Effector memory CD4-positive, alpha-beta T cell (primary cell): ENCODE data around the gene TM9SF1.

ENCODE experiments used
- DNase-seq, 3 donors: peaks; one replicate each; pipeline ENCODE4 v3.0.0-alpha.2; 2020
- H3K27ac ChIP-seq: 2 replicates; pipeline ENCODE4 v1.7.0; 2013; ENCODE audit warnings: mild to moderate bottlenecking, low read length, moderate library complexity; ENCODE audit not compliant: insufficient read depth, poor library complexity, severe bottlenecking
- H3K27me3 ChIP-seq: replicated peaks from 2 replicates; pipeline ENCODE4 v1.7.0; 2013; ENCODE audit warnings: mild to moderate bottlenecking, low read length; ENCODE audit not compliant: insufficient read depth, control insufficient read depth, poor library complexity, severe bottlenecking
- H3K36me3 ChIP-seq: 2 replicates; pipeline ENCODE4 v1.7.0; 2013; ENCODE audit warnings: mild to moderate bottlenecking, low read length, moderate library complexity; ENCODE audit not compliant: control insufficient read depth, insufficient read depth
- H3K4me1 ChIP-seq: 2 replicates; pipeline ENCODE4 v1.7.0; 2013; ENCODE audit warnings: low read length, mild to moderate bottlenecking; ENCODE audit not compliant: control insufficient read depth, insufficient read depth, poor library complexity, severe bottlenecking
- H3K4me3 ChIP-seq: 2 replicates; pipeline ENCODE4 v1.7.0; 2013; ENCODE audit warnings: low read length, low read depth, mild to moderate bottlenecking; ENCODE audit not compliant: insufficient read depth, poor library complexity, severe bottlenecking
- H3K9me3 ChIP-seq: 2 replicates; pipeline ENCODE4 v1.7.0; 2013; ENCODE audit warnings: mild to moderate bottlenecking, low read length, moderate library complexity; ENCODE audit not compliant: control insufficient read depth

Gene TM9SF1

GRCh38 chr14:24145219-24145618, 50.0 kb downstream of the TM9SF1 start:
- Histone ChIP-seq H3K4me1 (peaks cover 38% of the 10 kb centered on the region), H3K27me3 (no peaks in the 10 kb centered on the region), H3K9me3 (no peaks in the 10 kb centered on the region), H3K4me3 (no peak overlapping the region), H3K27ac (peak overlapping the region; percentile 93), H3K36me3 (peaks cover 26% of the 10 kb centered on the region)
- no peak for DNase-seq

GRCh38 chr14:24144451-24144850, 50.8 kb downstream of the TM9SF1 start:
- Histone ChIP-seq H3K36me3 (peaks cover 18% of the 10 kb centered on the region), H3K27me3 (no peaks in the 10 kb centered on the region), H3K4me1 (peaks cover 37% of the 10 kb centered on the region), H3K4me3 (no peak overlapping the region), H3K27ac (no peak overlapping the region), H3K9me3 (no peaks in the 10 kb centered on the region)
- DNase-seq, result no peak

- Histone ChIP-seq H3K9me3 (no peaks in the 10 kb centered on the region), H3K4me3 (no peak overlapping the region), H3K27ac (no peak overlapping the region), H3K36me3 (peaks cover 19% of the 10 kb centered on the region), H3K27me3 (no peaks in the 10 kb centered on the region), H3K4me1 (peaks cover 36% of the 10 kb centered on the region)
- DNase-seq, result no peak
Observed at GRCh38 chr14:24143511-24143910, 51.7 kb downstream of the TM9SF1 start.

GRCh38 chr14:24141097-24141880, 54.0 kb downstream of the TM9SF1 start, which contains the start of gene EMC9:
EMC9 (minus strand) TSS chr14:24141591; CDS start chr14:24141304, 287 bp downstream.
- Histone ChIP-seq H3K4me1 (peaks cover 46% of the 10 kb centered on the region), H3K27me3 (no peaks in the 10 kb centered on the region), H3K4me3 (peak within 1 kb of the TSS; percentile 84), H3K27ac (peak within 1 kb of the TSS; percentile 77), H3K9me3 (no peaks in the 10 kb centered on the region), H3K36me3 (peaks cover 30% of the 10 kb centered on the region)
- peak; percentile 99 to 100 (median 100) for DNase-seq

- H3K27ac ChIP-seq, result no peak overlapping the region
- H3K27me3 ChIP-seq, result no peaks in the 10 kb centered on the region
- DNase-seq, result no peak
- no peak overlapping the region for H3K4me3 ChIP-seq
- H3K36me3 ChIP-seq, result peaks cover 30% of the 10 kb centered on the region
- no peaks in the 10 kb centered on the region for H3K9me3 ChIP-seq
- H3K4me1 ChIP-seq, result peaks cover 41% of the 10 kb centered on the region
Observed at GRCh38 chr14:24139272-24139934, 55.8 kb downstream of the TM9SF1 start.
